ENCODE data around the gene FAM9C. TPM values are rescaled to one million over a fixed set of nuclear protein-coding genes. Genes with fewer than 3 reads are reported as not detected.
A peak's percentile ranks its signal among the peaks of the same experiment; 100 is the strongest.

FAM9C gene
- total and polyA plus RNA-seq, 2 experiments from 2014 or later = not detected

DNA sequence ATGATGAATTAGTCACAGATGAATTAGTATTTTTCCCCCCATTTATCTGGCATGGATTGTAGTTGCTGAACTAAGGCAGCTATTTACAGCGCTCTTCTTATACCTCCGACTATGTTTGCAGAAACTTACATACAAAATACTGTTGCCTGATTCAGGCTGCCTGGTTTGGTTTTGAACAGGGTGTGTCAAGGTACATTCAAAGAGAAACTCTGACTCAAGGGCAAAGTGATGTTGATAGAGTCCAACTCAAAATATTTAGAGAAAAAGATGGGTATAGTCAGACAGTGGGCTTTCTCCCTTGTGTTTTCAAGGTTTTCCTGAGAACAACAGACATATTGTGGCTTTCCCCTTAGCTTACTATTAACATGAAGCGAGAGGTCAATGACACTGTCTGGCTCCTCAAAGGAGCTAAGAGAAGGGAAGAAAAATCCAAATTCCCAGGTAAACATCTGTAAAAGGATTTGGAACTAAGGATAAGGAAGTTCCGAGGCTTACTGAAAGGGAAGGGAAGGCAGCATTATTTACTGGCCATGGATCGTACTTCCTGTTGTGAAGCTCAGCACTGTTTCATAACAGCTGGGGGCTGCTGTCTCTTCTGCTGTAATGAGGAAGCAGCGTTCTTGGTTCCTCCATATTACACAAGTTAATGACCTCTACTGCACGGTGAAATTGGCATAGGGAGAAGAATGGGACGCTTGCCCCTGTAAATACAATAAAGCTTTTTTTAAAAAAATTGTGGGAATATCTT is 30.9 kb downstream of the FAM9C start:
- Histone ChIP-seq H3K27me3 (replicated peaks; ENCODE audit: insufficient read depth) (no peaks in the 10 kb centered on the region), H3K4me2 (ENCODE audit: unreplicated experiment) (no peak overlapping the region), H3K27ac (no peak overlapping the region), H3K9me3 (ENCODE audit: low read depth) (no peaks in the 10 kb centered on the region), H4K20me1 (ENCODE audit: insufficient read depth) (no peaks in the 10 kb centered on the region), H2AFZ (peak overlapping the region; percentile 68), H3K9me2 (ENCODE audit: insufficient read depth) (no peaks in the 10 kb centered on the region), H3K4me3 (no peak overlapping the region), H3K4me1 (ENCODE audit: insufficient read depth) (peaks cover under 1% of the 10 kb centered on the region; the same call in 1 of the 2 replicates), H3K79me2 (ENCODE audit: insufficient read depth) (no peaks in the 10 kb centered on the region), H3F3A (ENCODE audit: insufficient read depth) (no peaks in the 10 kb centered on the region), H3K9ac (no peak overlapping the region), H3K36me3 (ENCODE audit: low read depth) (no peaks in the 10 kb centered on the region)
- no peak for TF ChIP-seq EZH2phosphoT487 (IDR thresholded peaks at IDR 0.05; ENCODE audit: insufficient read depth, low read depth)
- no peak for TF ChIP-seq EZH2 (IDR thresholded peaks at IDR 0.05; ENCODE audit: insufficient read depth, poor library complexity, severe bottlenecking)
- 51 to 53% methylated on average over 8 of the region's 8 CpGs for WGBS, 2 experiments (ENCODE audit: low coverage in 1 of 2, low lambda C conversion rate in 2 of 2, missing lambda C conversion rate in 2 of 2)
- in situ Hi-C loops (cut with MboI) = no loop called here
- DNase-seq = no peak

DNA sequence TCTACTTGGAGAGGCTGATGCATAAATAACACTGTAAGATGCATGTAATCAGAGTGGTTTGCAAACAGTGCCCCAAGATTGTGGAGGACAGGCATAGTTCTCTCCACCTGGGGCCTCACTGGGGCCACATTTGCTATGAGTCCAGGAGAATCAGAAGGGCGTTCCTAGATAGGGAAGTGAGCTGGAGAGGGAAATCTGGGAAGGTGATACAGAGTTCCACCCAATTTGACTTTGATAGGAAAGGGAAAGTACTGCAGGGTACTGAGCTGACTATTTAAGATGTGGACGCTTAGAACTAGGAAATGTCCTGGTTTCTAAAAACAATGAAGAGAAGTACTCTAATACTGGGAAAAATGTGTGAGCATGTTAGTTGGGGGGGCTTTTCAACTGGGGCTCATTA is 33.9 kb downstream of the FAM9C start:
- Histone ChIP-seq H3K27me3 (replicated peaks; ENCODE audit: insufficient read depth) (no peaks in the 10 kb centered on the region), H3K36me3 (ENCODE audit: low read depth) (no peaks in the 10 kb centered on the region), H3K9me2 (ENCODE audit: insufficient read depth) (no peaks in the 10 kb centered on the region), H3K4me1 (ENCODE audit: insufficient read depth) (peaks cover 26% of the 10 kb centered on the region), H3K79me2 (ENCODE audit: insufficient read depth) (no peaks in the 10 kb centered on the region), H3K4me3 (no peak overlapping the region), H4K20me1 (ENCODE audit: insufficient read depth) (no peaks in the 10 kb centered on the region), H2AFZ (no peak overlapping the region), H3K9me3 (ENCODE audit: low read depth) (no peaks in the 10 kb centered on the region), H3K27ac (no peak overlapping the region), H3K4me2 (ENCODE audit: unreplicated experiment) (no peak overlapping the region), H3F3A (ENCODE audit: insufficient read depth) (peaks cover 17% of the 10 kb centered on the region), H3K9ac (no peak overlapping the region)
- 43 to 65% methylated on average over 1 to 2 of the region's 2 CpGs for WGBS, 2 experiments (ENCODE audit: low coverage in 1 of 2, low lambda C conversion rate in 2 of 2, missing lambda C conversion rate in 2 of 2)
- TF ChIP-seq EZH2 (IDR thresholded peaks at IDR 0.05; ENCODE audit: insufficient read depth, poor library complexity, severe bottlenecking) (no peak), EZH2phosphoT487 (IDR thresholded peaks at IDR 0.05; ENCODE audit: insufficient read depth, low read depth) (no peak)
- in situ Hi-C loops (cut with MboI) = no loop called here
- no peak for DNase-seq

DNA sequence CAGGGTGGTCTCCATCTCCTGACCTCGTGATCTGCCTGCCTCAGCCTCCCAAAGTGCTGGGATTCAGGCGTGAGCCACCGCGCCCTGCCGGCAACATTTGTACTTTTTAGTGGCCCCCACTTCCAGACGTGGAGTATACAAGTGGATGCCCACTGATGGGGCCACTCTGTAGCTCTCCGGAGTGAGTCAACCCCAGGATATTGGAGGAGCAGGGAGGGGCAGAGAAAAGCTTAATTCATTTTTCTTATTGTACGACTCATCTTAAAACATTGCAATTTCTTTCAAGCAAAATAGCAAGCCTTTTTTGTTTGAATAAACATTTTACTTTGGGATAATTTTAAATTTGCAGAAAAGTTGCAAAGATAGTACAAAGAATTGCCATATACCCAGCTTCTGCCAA is 34.6 kb downstream of the FAM9C start:
- in situ Hi-C loops (cut with MboI) = no loop called here

DNA sequence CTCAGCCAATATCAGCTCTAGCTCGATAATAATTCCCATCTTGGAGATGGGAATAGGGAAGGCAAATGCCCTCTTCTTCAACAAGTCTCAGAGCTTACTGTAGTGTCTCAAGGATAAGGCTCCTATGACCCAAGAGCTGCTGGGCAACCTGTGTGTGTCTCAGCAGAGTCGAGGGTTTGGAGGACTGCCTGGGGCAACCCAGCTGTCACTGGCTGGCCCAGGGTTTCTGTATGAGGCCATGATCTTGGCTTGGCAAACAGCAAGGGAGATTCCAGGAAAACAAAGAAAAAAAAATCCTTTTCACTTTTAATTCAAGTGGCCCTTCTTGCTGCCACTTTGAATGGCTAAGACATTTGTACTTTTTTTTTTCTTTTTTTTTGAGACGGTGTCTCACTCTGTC is 35.1 kb downstream of the FAM9C start:
- H4K20me1 ChIP-seq (ENCODE audit: insufficient read depth) = no peaks in the 10 kb centered on the region
- H3K27ac ChIP-seq = no peak overlapping the region
- DNase-seq = peak; percentile 20
- no peaks in the 10 kb centered on the region for H3K79me2 ChIP-seq (ENCODE audit: insufficient read depth)
- peaks cover 28% of the 10 kb centered on the region for H3K4me1 ChIP-seq (ENCODE audit: insufficient read depth)
- H3K4me3 ChIP-seq = no peak overlapping the region
- H3K9me2 ChIP-seq (ENCODE audit: insufficient read depth) = no peaks in the 10 kb centered on the region
- no peak overlapping the region for H2AFZ ChIP-seq
- WGBS, 2 experiments (ENCODE audit: low coverage in 1 of 2, low lambda C conversion rate in 2 of 2, missing lambda C conversion rate in 2 of 2) = 7 to 14% methylated on average over 2 to 3 of the region's 3 CpGs
- no peak for TF ChIP-seq EZH2 (IDR thresholded peaks at IDR 0.05; ENCODE audit: insufficient read depth, poor library complexity, severe bottlenecking)
- no peak for TF ChIP-seq EZH2phosphoT487 (IDR thresholded peaks at IDR 0.05; ENCODE audit: insufficient read depth, low read depth)
- no peak overlapping the region for H3K9ac ChIP-seq
- no peaks in the 10 kb centered on the region for H3K9me3 ChIP-seq (ENCODE audit: low read depth)
- no peak overlapping the region for H3K4me2 ChIP-seq (ENCODE audit: unreplicated experiment)
- in situ Hi-C loops (cut with MboI) = no loop called here
- peaks cover 17% of the 10 kb centered on the region for H3F3A ChIP-seq (ENCODE audit: insufficient read depth)
- no peaks in the 10 kb centered on the region for H3K27me3 ChIP-seq (replicated peaks; ENCODE audit: insufficient read depth)
- no peaks in the 10 kb centered on the region for H3K36me3 ChIP-seq (ENCODE audit: low read depth)

More for the DNA sequence above, 34.6 kb downstream of the FAM9C start:
- H3K9me2 ChIP-seq (ENCODE audit: insufficient read depth) = no peaks in the 10 kb centered on the region
- H3K4me2 ChIP-seq (ENCODE audit: unreplicated experiment) = no peak overlapping the region
- WGBS, 2 experiments (ENCODE audit: low coverage in 1 of 2, low lambda C conversion rate in 2 of 2, missing lambda C conversion rate in 2 of 2) = 70% methylated on average over 6 to 8 of the region's 8 CpGs
- H3K36me3 ChIP-seq (ENCODE audit: low read depth) = no peaks in the 10 kb centered on the region
- no peaks in the 10 kb centered on the region for H3K79me2 ChIP-seq (ENCODE audit: insufficient read depth)
- no peak overlapping the region for H2AFZ ChIP-seq
- no peaks in the 10 kb centered on the region for H3K27me3 ChIP-seq (replicated peaks; ENCODE audit: insufficient read depth)
- H3K9me3 ChIP-seq (ENCODE audit: low read depth) = no peaks in the 10 kb centered on the region
- no peak overlapping the region for H3K9ac ChIP-seq
- peaks cover 17% of the 10 kb centered on the region for H3F3A ChIP-seq (ENCODE audit: insufficient read depth)
- peaks cover 28% of the 10 kb centered on the region for H3K4me1 ChIP-seq (ENCODE audit: insufficient read depth)
- no peaks in the 10 kb centered on the region for H4K20me1 ChIP-seq (ENCODE audit: insufficient read depth)
- H3K27ac ChIP-seq = no peak overlapping the region
- DNase-seq = peak; percentile 20
- TF ChIP-seq EZH2 (IDR thresholded peaks at IDR 0.05; ENCODE audit: insufficient read depth, poor library complexity, severe bottlenecking) = no peak
- TF ChIP-seq EZH2phosphoT487 (IDR thresholded peaks at IDR 0.05; ENCODE audit: insufficient read depth, low read depth) = no peak
- H3K4me3 ChIP-seq = no peak overlapping the region
